Stimulated activated CD4-positive, alpha-beta T cell treated with anti-CD3 and anti-CD28 coated beads, TNF-alpha, amount 100 ng/mL, for 4 hours (primary cell): ENCODE data around the gene GTF2IRD1.
"Not testable (repeated sequence)": the region's sequence is repeated elsewhere in the genome, so short reads cannot be mapped to it uniquely, and the experiment has no call there.

ENCODE experiments used
- DNase-seq, 3 experiments: peaks; one replicate each; pipeline ENCODE4 v3.0.0-alpha.2; 2020; ENCODE audit warnings: low read depth in 3 of 3

GTF2IRD1 gene

GRCh38 chr7:74466196-74466813, 12.6 kb downstream of the GTF2IRD1 start:
- no peak for DNase-seq

GRCh38 chr7:74467876-74468275, 14.2 kb downstream of the GTF2IRD1 start:
- no peak for DNase-seq

- DNase-seq: no peak
Measured at GRCh38 chr7:74470504-74470903, 16.8 kb downstream of the GTF2IRD1 start.

DNA sequence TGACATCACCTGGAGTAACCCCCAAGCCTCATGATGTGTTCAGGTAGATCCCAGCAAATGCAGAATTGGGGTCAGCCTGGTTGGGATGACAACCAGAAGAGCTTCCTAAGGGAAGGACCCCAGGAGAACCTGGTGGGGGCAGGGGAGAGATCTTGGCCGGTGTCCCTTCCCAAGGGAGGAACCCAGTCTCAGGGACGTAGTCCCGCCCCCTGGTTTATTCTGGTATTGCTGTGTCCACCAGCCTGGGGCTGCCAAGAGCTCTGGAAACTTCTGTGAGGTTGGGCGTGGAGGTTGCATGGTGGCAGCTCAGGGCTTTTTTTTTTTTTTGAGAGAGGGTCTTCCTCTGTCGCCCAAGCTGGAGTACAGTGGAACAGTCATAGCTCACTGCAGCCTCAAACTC, 19.4 kb downstream of the GTF2IRD1 start:
- DNase-seq: no peak

GRCh38 chr7:74474271-74474865, 20.7 kb downstream of the GTF2IRD1 start:
- DNase-seq: no peak

GRCh38 chr7:74475243-74475986, 21.7 kb downstream of the GTF2IRD1 start:
- no peak for DNase-seq

GRCh38 chr7:74475987-74476350, 22.3 kb downstream of the GTF2IRD1 start:
- DNase-seq: no peak

GRCh38 chr7:74476626-74477025, 22.9 kb downstream of the GTF2IRD1 start:
- DNase-seq: no peak

DNA sequence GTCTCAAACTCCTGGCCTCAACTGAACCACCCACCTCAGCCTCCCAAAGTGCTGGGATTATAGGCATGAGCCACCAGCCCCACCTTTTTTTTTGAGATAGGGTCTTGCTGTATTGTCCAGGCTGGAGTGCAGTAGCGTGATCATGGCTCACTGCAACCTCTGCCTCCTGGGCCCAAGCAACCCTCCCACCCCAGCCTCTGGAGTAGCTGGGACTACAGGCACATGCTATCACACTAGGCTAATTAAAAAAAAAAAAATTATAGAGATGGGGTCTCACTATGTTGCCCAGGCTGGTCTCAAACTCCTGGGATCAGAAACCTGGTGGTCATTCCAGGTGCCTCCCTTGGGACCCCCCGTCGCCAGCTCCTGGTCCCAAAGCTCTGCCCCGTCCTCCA, 25.0 kb downstream of the GTF2IRD1 start:
- no peak for DNase-seq

DNA sequence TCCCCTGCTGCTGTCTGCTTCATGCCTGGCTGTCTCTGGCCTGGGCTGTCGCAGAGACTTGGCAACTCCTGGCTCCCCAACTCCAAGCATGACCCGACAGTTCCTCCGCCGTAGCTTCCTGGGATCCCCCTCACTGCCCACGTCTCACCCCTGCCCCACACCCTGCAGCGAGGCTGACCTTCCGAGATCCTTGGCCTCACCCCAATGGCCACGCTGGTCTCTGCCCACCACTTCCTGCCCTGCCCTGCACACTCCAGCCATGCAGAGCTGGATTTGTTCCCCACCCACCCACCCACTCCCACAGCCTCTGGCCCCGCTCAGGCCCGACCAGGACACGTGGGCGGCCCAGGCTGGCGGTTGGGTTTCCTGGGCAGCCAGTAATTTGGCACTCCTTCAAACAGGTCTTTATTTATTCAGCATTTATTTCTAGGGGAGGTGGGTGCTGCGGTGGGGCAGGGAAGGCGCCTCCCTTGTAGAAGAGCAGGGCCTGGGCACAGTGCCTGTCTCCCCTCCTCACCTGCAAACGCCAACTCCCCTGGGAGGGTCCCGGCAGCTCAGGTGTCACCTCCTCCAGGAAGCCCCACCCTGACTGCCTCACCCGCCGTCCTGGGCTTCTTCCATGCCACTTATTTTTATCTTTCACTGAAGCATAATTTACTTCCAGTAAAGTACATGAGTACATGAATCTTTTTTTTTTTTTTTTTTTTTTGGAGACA, 25.5 kb downstream of the GTF2IRD1 start:
- DNase-seq: no peak

GRCh38 chr7:74479961-74480829, 26.5 kb downstream of the GTF2IRD1 start:
- DNase-seq: no peak

- no peak for DNase-seq
Measured at GRCh38 chr7:74480861-74481417, 27.2 kb downstream of the GTF2IRD1 start.

DNA sequence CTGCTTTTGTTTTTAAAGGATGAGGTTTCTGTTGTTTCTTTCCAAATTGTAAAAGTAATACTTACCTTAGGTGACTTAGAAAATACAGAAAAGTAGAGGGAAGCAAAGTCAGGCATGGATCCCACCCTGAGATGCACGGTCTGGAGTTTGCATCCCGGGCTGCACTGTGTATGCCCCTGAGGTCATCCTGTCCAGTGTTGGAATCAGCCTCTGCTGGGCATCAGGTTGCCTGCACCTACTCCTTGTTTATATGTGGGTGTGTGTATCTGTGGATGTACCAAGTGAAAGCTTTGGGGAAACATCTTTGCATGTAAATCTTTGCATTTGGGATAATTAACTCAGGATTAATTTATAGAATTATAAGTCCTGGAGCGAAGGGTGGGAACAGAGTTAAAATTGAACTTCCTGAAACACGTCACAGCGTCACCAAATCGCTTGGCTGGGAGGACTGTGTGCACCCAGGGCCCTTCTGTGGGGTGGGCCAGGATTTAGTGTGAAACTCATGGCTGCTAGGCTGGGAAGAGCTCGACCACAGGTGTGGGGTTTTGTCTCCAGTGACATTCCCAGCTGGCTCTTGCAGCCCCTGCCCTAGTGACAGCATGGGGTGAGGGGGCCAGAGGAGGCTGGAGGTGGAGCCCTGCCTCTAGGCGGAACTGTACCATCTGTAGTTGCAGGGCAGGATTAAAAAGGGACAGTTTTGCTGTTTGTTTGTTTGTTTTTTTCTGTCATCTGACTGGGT, 27.9 kb downstream of the GTF2IRD1 start:
- DNase-seq: no peak

- DNase-seq: no peak
Measured at GRCh38 chr7:74482197-74482467, 28.4 kb downstream of the GTF2IRD1 start.

GRCh38 chr7:74482629-74483401, 29.1 kb downstream of the GTF2IRD1 start:
- no peak for DNase-seq

GRCh38 chr7:74483402-74484336, 30.0 kb downstream of the GTF2IRD1 start:
- no peak for DNase-seq

- DNase-seq: no peak
Measured at GRCh38 chr7:74485611-74486010, 31.9 kb downstream of the GTF2IRD1 start.

- DNase-seq: not testable (repeated sequence)
Measured at GRCh38 chr7:74488518-74489030, 34.9 kb downstream of the GTF2IRD1 start.
